GM19328 (cell line): ENCODE results near the gene FLT1.

Experiments
- ATAC-seq: cut with Tn5 transposase; IDR thresholded peaks from one replicate; pipeline ENCODE4 v1.9.1; 2021; ENCODE audit warnings: mild to moderate bottlenecking, moderate library complexity; ENCODE audit not compliant: unreplicated experiment

The FLT1 gene

DNA sequence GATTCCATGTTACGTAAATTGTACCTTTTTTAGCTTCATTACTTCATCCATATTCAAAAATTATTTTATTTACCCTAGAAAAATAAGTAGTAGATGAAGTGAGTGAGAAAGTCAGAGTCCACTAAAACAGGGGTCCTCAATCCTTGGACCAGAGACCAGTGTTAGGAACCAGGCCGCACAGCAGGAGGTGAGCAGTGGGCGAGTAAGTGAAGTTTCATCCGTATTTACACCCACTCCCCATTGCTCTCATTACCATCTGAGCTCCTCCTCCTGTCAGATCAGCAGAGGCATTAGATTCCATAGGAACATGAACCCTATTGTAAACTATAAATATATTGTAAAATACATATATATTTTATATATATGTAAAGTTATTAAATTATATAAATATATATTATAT is 237.6 kb downstream of the FLT1 start:
- no peak for ATAC-seq

- ATAC-seq, result no peak
Measured at GRCh38 chr13:28252547-28252946, 242.4 kb downstream of the FLT1 start.

GRCh38 chr13:28251466-28251865 is 243.5 kb downstream of the FLT1 start:
- no peak for ATAC-seq

GRCh38 chr13:28250542-28250941 is 244.4 kb downstream of the FLT1 start:
- ATAC-seq, result no peak
